Activated CD8-positive, alpha-beta memory T cell treated with anti-CD3 and anti-CD28 coated beads, Interleukin-2, amount 50 U/mL, for 1 hour (primary cell): ENCODE data around the gene MACF1.
"Not testable (repeated sequence)": the region's sequence is repeated elsewhere in the genome, so short reads cannot be mapped to it uniquely, and the experiment has no call there.

Experiments
- DNase-seq: peaks from one replicate; pipeline ENCODE4 v3.0.0-alpha.2; 2020; ENCODE audit errors: extremely low read depth

The MACF1 gene

GRCh38 chr1:39510570-39511186 is 306.2 kb downstream of the MACF1 start:
- DNase-seq, result not testable (repeated sequence)

GRCh38 chr1:39511477-39511876 is 307.0 kb downstream of the MACF1 start:
- DNase-seq, result not testable (repeated sequence)

GRCh38 chr1:39512234-39512847 is 307.8 kb downstream of the MACF1 start:
- not testable (repeated sequence) for DNase-seq

- not testable (repeated sequence) for DNase-seq
These were observed 310.2 kb downstream of the MACF1 start for GRCh38 chr1:39514710-39515124.

- DNase-seq, result not testable (repeated sequence)
These were observed 310.9 kb downstream of the MACF1 start for GRCh38 chr1:39515131-39516086.

GRCh38 chr1:39516841-39517240 is 312.3 kb downstream of the MACF1 start:
- not testable (repeated sequence) for DNase-seq

GRCh38 chr1:39517936-39518335 is 313.4 kb downstream of the MACF1 start:
- DNase-seq, result not testable (repeated sequence)

- DNase-seq, result not testable (repeated sequence)
These were observed 314.9 kb downstream of the MACF1 start for GRCh38 chr1:39519376-39519775.

- not testable (repeated sequence) for DNase-seq
These were observed 317.7 kb downstream of the MACF1 start for GRCh38 chr1:39522221-39522620.

GRCh38 chr1:39522661-39523567 is 318.4 kb downstream of the MACF1 start:
- DNase-seq, result no peak

GRCh38 chr1:39524171-39524570 is 319.7 kb downstream of the MACF1 start:
- DNase-seq, result no peak

- DNase-seq, result no peak
These were observed 320.3 kb downstream of the MACF1 start for GRCh38 chr1:39524591-39525365.

- no peak for DNase-seq
These were observed 321.1 kb downstream of the MACF1 start for GRCh38 chr1:39525366-39526165.

- no peak for DNase-seq
These were observed 322.1 kb downstream of the MACF1 start for GRCh38 chr1:39526466-39527189.

GRCh38 chr1:39527190-39527579 is 322.7 kb downstream of the MACF1 start:
- not testable (repeated sequence) for DNase-seq

- no peak for DNase-seq
These were observed 323.6 kb downstream of the MACF1 start for GRCh38 chr1:39528082-39528481.

GRCh38 chr1:39529901-39530535 is 325.5 kb downstream of the MACF1 start:
- no peak for DNase-seq

- DNase-seq, result no peak
These were observed 327.0 kb downstream of the MACF1 start for GRCh38 chr1:39531526-39531925.

- no peak for DNase-seq
These were observed 328.9 kb downstream of the MACF1 start for GRCh38 chr1:39533442-39533841.
